ENCODE measurements around the gene CHCHD6.

DNA sequence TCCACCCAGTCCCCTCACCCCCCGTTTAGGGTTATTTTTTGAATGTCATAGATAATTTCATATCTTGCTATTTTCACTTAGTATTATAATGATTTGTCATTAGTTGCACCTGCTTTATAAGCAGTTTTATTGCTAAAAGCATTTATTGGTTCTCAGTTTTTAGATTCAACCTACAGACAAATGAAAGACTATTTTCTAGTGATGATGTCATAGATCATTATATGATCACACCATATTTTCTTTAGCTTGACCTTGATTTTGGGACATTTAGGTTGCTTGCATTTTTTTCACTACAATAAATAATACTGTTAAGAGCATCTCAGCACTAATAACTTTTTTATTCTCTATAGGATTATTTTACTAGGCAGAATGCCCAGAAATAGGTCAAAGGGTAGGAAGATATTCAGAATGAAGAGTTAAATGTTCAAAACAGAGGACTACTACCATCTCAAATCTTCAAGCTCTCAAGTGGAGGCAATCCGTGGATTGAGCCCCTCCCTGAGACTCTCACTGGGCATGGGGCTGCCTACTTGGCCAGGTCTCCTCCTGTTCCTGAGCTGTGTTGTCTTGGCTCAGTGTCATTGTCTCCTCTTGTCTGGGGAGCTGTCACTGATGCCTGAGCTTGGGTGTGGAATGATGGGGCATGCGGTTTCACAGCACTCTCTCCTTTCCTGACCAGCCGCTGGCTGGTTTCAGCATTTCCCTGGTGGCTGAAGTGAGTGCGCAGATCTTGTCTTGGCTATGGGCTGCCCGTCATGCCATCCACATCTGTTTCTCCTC lies 28.4 kb downstream of the CHCHD6 start:
- TF ChIP-seq EZH2phosphoT487 (IDR thresholded peaks at IDR 0.05; ENCODE audit: low read depth), result no peak
- TF ChIP-seq, protein P1, sequence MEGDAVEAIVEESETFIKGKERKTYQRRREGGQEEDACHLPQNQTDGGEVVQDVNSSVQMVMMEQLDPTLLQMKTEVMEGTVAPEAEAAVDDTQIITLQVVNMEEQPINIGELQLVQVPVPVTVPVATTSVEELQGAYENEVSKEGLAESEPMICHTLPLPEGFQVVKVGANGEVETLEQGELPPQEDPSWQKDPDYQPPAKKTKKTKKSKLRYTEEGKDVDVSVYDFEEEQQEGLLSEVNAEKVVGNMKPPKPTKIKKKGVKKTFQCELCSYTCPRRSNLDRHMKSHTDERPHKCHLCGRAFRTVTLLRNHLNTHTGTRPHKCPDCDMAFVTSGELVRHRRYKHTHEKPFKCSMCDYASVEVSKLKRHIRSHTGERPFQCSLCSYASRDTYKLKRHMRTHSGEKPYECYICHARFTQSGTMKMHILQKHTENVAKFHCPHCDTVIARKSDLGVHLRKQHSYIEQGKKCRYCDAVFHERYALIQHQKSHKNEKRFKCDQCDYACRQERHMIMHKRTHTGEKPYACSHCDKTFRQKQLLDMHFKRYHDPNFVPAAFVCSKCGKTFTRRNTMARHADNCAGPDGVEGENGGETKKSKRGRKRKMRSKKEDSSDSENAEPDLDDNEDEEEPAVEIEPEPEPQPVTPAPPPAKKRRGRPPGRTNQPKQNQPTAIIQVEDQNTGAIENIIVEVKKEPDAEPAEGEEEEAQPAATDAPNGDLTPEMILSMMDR (IDR thresholded peaks at IDR 0.05; ENCODE audit: low read depth, low read length), result no peak
